B cell (primary cell): ENCODE measurements around the gene IL22RA1. TPM values are rescaled to one million over a fixed set of nuclear protein-coding genes. Genes with fewer than 3 reads are reported as not detected.

Experiments used
- ATAC-seq: fragments of 200-7000 bp; cut with Tn5 transposase; one replicate; pipeline ENCODE4 v1.10.0; 2021; ENCODE audit warnings: low read depth, mild to moderate bottlenecking, moderate number of reproducible peaks, moderate library complexity
- CTCF ChIA-PET: fragments of 350-600 bp; sonication (Branson Sonifier 250); formaldehyde crosslinking; loops from one replicate; lab custom pipeline; 2021; ENCODE audit warnings: antibody characterized with exemption, inconsistent platforms; lab: Charles Lee
- POLR2A ChIA-PET: fragments of 350-600 bp; sonication (Branson Sonifier 250); formaldehyde crosslinking; loops from one replicate; lab custom pipeline; 2021; ENCODE audit warnings: antibody characterized with exemption; lab: Charles Lee
- DNase-seq: peaks from one replicate; pipeline ENCODE4 v3.0.0; 2013
- H2AFZ ChIP-seq: 2 replicates; pipeline ENCODE4 v1.6.1; 2012; ENCODE audit warnings: mild to moderate bottlenecking, low read depth, low read length; ENCODE audit not compliant: insufficient read depth, poor library complexity, severe bottlenecking
- H3K27ac ChIP-seq, 2 donors: 1 replicate in 1 of 2; 2 replicates in 1 of 2; pipeline ENCODE4 v1.5.1; 2012 to 2013; ENCODE audit warnings: low read length in 2 of 2, mild to moderate bottlenecking in 2 of 2, moderate library complexity in 1 of 2
- H3K27me3 ChIP-seq, 4 experiments: fragments of 200-600 bp in 1 of 4; sonication (generic) in 1 of 4; replicated peaks in 1 of 4; 1 replicate in 2 of 4; 2 replicates in 2 of 4; pipeline versions ENCODE4 v1.6.1 to v1.7.0; 2013 to 2016; ENCODE audit warnings: low read length in 3 of 4, mild to moderate bottlenecking in 2 of 4, mixed read lengths in 1 of 4, moderate library complexity in 1 of 4; ENCODE audit not compliant: insufficient read depth in 4 of 4, control insufficient read depth in 3 of 4; ENCODE audit errors: control extremely low read depth in 1 of 4
- H3K36me3 ChIP-seq, 2 experiments: replicated peaks in 1 of 2; 1 replicate in 1 of 2; 2 replicates in 1 of 2; pipeline versions ENCODE4 v1.6.1 to v1.7.1; 2013; ENCODE audit warnings: low read length in 1 of 2; ENCODE audit not compliant: insufficient read depth in 2 of 2, control insufficient read depth in 1 of 2; ENCODE audit errors: control extremely low read depth in 1 of 2, extremely low read depth in 1 of 2
- H3K4me1 ChIP-seq, 2 donors: fragments of 200-600 bp in 1 of 2; sonication (generic) in 1 of 2; 1 replicate in 1 of 2; 2 replicates in 1 of 2; pipeline versions ENCODE4 v1.5.1 to v1.6.1; 2013 to 2017; ENCODE audit warnings: low read length in 2 of 2; ENCODE audit not compliant: control insufficient read depth in 2 of 2, insufficient read depth in 2 of 2
- H3K4me2 ChIP-seq: replicated peaks from 2 replicates; pipeline ENCODE3; 2012; ENCODE audit warnings: mild to moderate bottlenecking, low read depth, low read length; ENCODE audit not compliant: poor library complexity, severe bottlenecking
- H3K4me3 ChIP-seq, 5 experiments: fragments of 200-600 bp in 1 of 5; sonication (generic) in 1 of 5; 1 replicate in 3 of 5; 2 replicates in 2 of 5; pipeline versions ENCODE4 v1.5.1 to v1.7.0; 2011 to 2016; ENCODE audit warnings: low read length in 4 of 5, mild to moderate bottlenecking in 4 of 5, low read depth in 2 of 5, control low read depth in 1 of 5, moderate library complexity in 1 of 5; ENCODE audit not compliant: insufficient read depth in 1 of 5; ENCODE audit errors: control extremely low read depth in 1 of 5, extremely low read depth in 1 of 5
- H3K79me2 ChIP-seq: fragments of 200-600 bp; sonication (generic); one replicate; pipeline ENCODE4 v1.6.0; 2016; ENCODE audit warnings: low read length; ENCODE audit not compliant: control insufficient read depth, insufficient read depth
- H3K9ac ChIP-seq: fragments of 200-600 bp; sonication (generic); 2 replicates; pipeline ENCODE4 v1.6.1; 2017; ENCODE audit warnings: mild to moderate bottlenecking, low read length, moderate library complexity
- H3K9me3 ChIP-seq, 3 donors: one replicate each; pipeline versions ENCODE4 v1.6.1 to v1.7.1; 2013; ENCODE audit warnings: low read length in 2 of 3; ENCODE audit not compliant: control insufficient read depth in 2 of 3, insufficient read depth in 1 of 3; ENCODE audit errors: control extremely low read depth in 1 of 3
- H4K20me1 ChIP-seq: 2 replicates; pipeline ENCODE4 v1.6.0; 2012; ENCODE audit warnings: mild to moderate bottlenecking, low read length; ENCODE audit not compliant: insufficient read depth, control insufficient read depth, poor library complexity, severe bottlenecking
- H3K27ac Mint-ChIP-seq: one replicate; pipeline ENCODE4 v1.8.0; 2021; ENCODE audit warnings: mixed read lengths
- H3K27me3 Mint-ChIP-seq: one replicate; pipeline ENCODE4 v1.8.0; 2021; ENCODE audit warnings: mixed read lengths
- H3K4me1 Mint-ChIP-seq: one replicate; pipeline ENCODE4 v1.8.0; 2021; ENCODE audit warnings: mixed read lengths
- H3K4me3 Mint-ChIP-seq: one replicate; pipeline ENCODE4 v1.8.0; 2021; ENCODE audit warnings: mixed read lengths
- H3K9me3 Mint-ChIP-seq: one replicate; pipeline ENCODE4 v1.8.0; 2022; ENCODE audit warnings: mixed read lengths; ENCODE audit not compliant: insufficient read depth
- EZH2 ChIP-seq: IDR thresholded peaks from 2 replicates; pipeline ENCODE4 v1.6.1; 2012; ENCODE audit warnings: borderline replicate concordance, low read depth, mild to moderate bottlenecking, moderate library complexity, low read length; ENCODE audit not compliant: insufficient read depth, poor library complexity, severe bottlenecking
- WGBS: methylation state at CpG from one replicate; pipeline ENCODE4 v1.1.5; 2013; ENCODE audit warnings: missing lambda C conversion rate; ENCODE audit not compliant: insufficient coverage; 5-methylcytosine and 5-hydroxymethylcytosine counted together
- intact Hi-C: fragments of 100-400 bp; cut with micrococcal nuclease; formaldehyde crosslinking; loops from one replicate; pipeline ENCODE4 v1.10.0; 2022
- polyA plus RNA-seq: library from polyadenylated mRNA; depleted of rRNA; stranded (reverse); fragments of >200 nt; gene quantifications from 2 replicates; pipeline ENCODE4 v1.2.3, GENCODE V29; 2012
- total RNA-seq, 2 donors: library from RNA; stranded (reverse); fragments of 120-200 nt in 1 of 2; gene quantifications; 1 replicate in 1 of 2; 2 replicates in 1 of 2; pipeline versions ENCODE4 v1.2.3 to v1.2.4, GENCODE V29; 2013 to 2022
- TF ChIP-seq, protein P1 (sequence below): fragments of 200-600 bp; IDR thresholded peaks from one replicate; pipeline ENCODE4 v1.8.0; 2022; ENCODE audit warnings: antibody characterized with exemption, mild to moderate bottlenecking

IL22RA1 gene
- total and polyA plus RNA-seq, 2 donors (not counting 1 experiment from before 2014, with no cell fraction given): 0.10 TPM

DNA sequence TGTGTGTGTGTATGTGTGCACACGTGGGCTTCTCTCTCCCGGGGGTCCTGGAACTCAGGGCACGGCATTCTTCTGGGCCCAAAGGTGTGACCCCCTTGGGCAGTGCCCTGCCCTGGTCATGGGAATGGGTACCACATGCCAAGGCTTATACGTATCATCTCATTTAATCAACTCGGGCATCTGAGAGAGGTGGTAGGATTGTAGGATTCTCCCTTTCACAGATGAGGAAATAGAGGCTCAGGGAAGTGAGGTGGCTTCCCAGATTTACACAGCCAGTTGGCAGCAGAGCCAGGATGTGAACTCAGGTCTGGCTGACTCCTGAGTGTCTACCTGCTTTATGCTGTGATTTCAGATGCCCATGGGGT, 46.2 kb downstream of the IL22RA1 start:
- Histone ChIP-seq H3K79me2 (no peaks in the 10 kb centered on the region), H3K27me3 (no peaks in the 10 kb centered on the region), H3K9me3 (peaks cover 0 to 7% (median 0%) of the 10 kb centered on the region in 3 donors), H3K4me1 (no peaks in the 10 kb centered on the region), H2AFZ (no peak overlapping the region), H3K9ac (no peak overlapping the region), H3K27ac (no peak overlapping the region), H3K4me3 (no peak overlapping the region), H4K20me1 (no peaks in the 10 kb centered on the region), H3K4me2 (no peak overlapping the region), H3K36me3 (no peaks in the 10 kb centered on the region)
- TF ChIP-seq, protein P1, sequence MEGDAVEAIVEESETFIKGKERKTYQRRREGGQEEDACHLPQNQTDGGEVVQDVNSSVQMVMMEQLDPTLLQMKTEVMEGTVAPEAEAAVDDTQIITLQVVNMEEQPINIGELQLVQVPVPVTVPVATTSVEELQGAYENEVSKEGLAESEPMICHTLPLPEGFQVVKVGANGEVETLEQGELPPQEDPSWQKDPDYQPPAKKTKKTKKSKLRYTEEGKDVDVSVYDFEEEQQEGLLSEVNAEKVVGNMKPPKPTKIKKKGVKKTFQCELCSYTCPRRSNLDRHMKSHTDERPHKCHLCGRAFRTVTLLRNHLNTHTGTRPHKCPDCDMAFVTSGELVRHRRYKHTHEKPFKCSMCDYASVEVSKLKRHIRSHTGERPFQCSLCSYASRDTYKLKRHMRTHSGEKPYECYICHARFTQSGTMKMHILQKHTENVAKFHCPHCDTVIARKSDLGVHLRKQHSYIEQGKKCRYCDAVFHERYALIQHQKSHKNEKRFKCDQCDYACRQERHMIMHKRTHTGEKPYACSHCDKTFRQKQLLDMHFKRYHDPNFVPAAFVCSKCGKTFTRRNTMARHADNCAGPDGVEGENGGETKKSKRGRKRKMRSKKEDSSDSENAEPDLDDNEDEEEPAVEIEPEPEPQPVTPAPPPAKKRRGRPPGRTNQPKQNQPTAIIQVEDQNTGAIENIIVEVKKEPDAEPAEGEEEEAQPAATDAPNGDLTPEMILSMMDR: no peak
- no peak for TF ChIP-seq EZH2
- no peaks in the 10 kb centered on the region for H3K9me3 Mint-ChIP-seq
- no peaks in the 10 kb centered on the region for H3K4me1 Mint-ChIP-seq
- no peak overlapping the region for H3K27ac Mint-ChIP-seq
- no peak overlapping the region for H3K4me3 Mint-ChIP-seq
- intact Hi-C loops: no loop called here
- CTCF ChIA-PET: no interaction called here
- DNase-seq (no peak), ATAC-seq (no peak)
- H3K27me3 Mint-ChIP-seq: peaks cover 7% of the 10 kb centered on the region
- WGBS: 67% methylated on average over 1 of the region's 5 CpGs
- POLR2A ChIA-PET: no interaction called here

DNA sequence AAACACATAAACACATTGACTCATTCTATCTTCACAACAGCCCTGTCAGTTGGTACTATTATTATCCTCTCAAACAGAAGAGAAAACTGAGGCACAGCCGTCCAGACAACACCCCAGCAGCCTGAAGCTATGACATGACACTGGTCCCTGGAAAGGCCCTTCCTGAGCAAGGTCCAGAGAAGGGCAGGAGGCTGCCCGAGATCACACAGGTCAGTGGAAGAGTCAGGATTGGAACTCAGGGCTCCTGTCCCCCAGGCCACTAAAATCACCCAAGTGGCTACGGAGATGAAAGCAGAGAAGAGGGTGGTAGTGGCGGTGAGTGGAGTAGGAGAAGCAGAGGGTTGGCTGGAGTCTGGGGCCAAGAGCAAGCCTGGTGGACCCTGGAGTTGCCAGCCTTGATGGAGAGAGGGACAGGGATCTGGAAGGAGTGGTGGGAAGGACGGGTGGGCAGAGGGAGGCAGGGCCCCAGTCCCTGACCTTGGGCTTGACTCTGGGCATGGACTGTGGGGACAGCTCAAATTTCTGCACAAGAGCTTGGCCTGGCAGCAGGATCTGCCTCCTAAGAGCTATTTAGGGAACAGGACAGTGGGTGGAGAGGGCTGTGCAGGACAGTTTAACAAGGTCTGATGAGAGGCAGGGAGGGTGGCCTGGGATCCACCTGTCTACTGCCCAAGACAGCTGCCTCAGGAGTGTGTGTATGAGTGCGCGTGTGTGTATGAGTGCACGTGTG, 46.8 kb downstream of the IL22RA1 start:
- Histone ChIP-seq H3K4me3 (no peak overlapping the region), H3K4me1 (no peaks in the 10 kb centered on the region), H2AFZ (no peak overlapping the region), H3K4me2 (no peak overlapping the region), H3K9ac (no peak overlapping the region), H3K27me3 (no peaks in the 10 kb centered on the region), H3K9me3 (peaks cover 0 to 7% (median 0%) of the 10 kb centered on the region in 3 donors), H4K20me1 (no peaks in the 10 kb centered on the region), H3K27ac (no peak overlapping the region), H3K36me3 (no peaks in the 10 kb centered on the region), H3K79me2 (no peaks in the 10 kb centered on the region)
- H3K4me1 Mint-ChIP-seq: no peaks in the 10 kb centered on the region
- no peak overlapping the region for H3K4me3 Mint-ChIP-seq
- intact Hi-C loops: no loop called here
- ChIA-PET CTCF (no interaction called here), POLR2A (no interaction called here)
- H3K9me3 Mint-ChIP-seq: no peaks in the 10 kb centered on the region
- 91% methylated on average over 8 of the region's 8 CpGs for WGBS
- DNase-seq (no peak), ATAC-seq (no peak)
- H3K27ac Mint-ChIP-seq: no peak overlapping the region
- TF ChIP-seq EZH2: no peak
- TF ChIP-seq, protein P1: no peak
- H3K27me3 Mint-ChIP-seq: peaks cover 7% of the 10 kb centered on the region
